Stimulated activated CD4-positive, alpha-beta T cell treated with anti-CD3 and anti-CD28 coated beads, Interleukin-12 subunit alpha, Interleukin-12 subunit beta, amount 100 ng/mL, for 48 hours (primary cell): Measurements from ENCODE around the gene SLC35F6.
A peak's percentile ranks its signal among the peaks of the same experiment; 100 is the strongest.
"Not testable (repeated sequence)": the region's sequence is repeated elsewhere in the genome, so short reads cannot be mapped to it uniquely, and the experiment has no call there.

ENCODE experiments used
- DNase-seq, 3 donors: peaks; one replicate each; pipeline ENCODE4 v3.0.0-alpha.2; 2020; ENCODE audit warnings: low read depth in 2 of 3, low spot score in 1 of 3

Gene SLC35F6

GRCh38 chr2:26730549-26731344, 33.3 kb upstream of the SLC35F6 start:
- no peak for DNase-seq

- DNase-seq = no peak
Observed at GRCh38 chr2:26731714-26732113, 32.4 kb upstream of the SLC35F6 start.

- DNase-seq = no peak
Observed at GRCh38 chr2:26732446-26732845, 31.6 kb upstream of the SLC35F6 start.

GRCh38 chr2:26733413-26733812, 30.7 kb upstream of the SLC35F6 start:
- no peak for DNase-seq

GRCh38 chr2:26735097-26735496, 29.0 kb upstream of the SLC35F6 start:
- DNase-seq = no peak

- DNase-seq = no peak
Observed at GRCh38 chr2:26735883-26736588, 28.0 kb upstream of the SLC35F6 start.

GRCh38 chr2:26737221-26737620, 26.9 kb upstream of the SLC35F6 start:
- no peak for DNase-seq

GRCh38 chr2:26738481-26738880, 25.6 kb upstream of the SLC35F6 start:
- DNase-seq = no peak

GRCh38 chr2:26739514-26739913, 24.6 kb upstream of the SLC35F6 start:
- DNase-seq = no peak

- no peak for DNase-seq
Observed at GRCh38 chr2:26740346-26740745, 23.7 kb upstream of the SLC35F6 start.

GRCh38 chr2:26740890-26741302, 23.2 kb upstream of the SLC35F6 start:
- DNase-seq = no peak

GRCh38 chr2:26742048-26742770, 21.9 kb upstream of the SLC35F6 start:
- no peak for DNase-seq

- no peak for DNase-seq
Observed at GRCh38 chr2:26743852-26744251, 20.2 kb upstream of the SLC35F6 start.

- no peak for DNase-seq
Observed at GRCh38 chr2:26744953-26745352, 19.1 kb upstream of the SLC35F6 start.

GRCh38 chr2:26745609-26746327, 18.3 kb upstream of the SLC35F6 start:
- DNase-seq = peak; percentile 63 to 80 (median 74)

- DNase-seq = no peak
Observed at GRCh38 chr2:26746934-26747333, 17.1 kb upstream of the SLC35F6 start.

GRCh38 chr2:26749787-26750420, 14.2 kb upstream of the SLC35F6 start:
- DNase-seq = not testable (repeated sequence)

GRCh38 chr2:26750467-26750866, 13.6 kb upstream of the SLC35F6 start:
- not testable (repeated sequence) for DNase-seq

GRCh38 chr2:26752656-26753055, 11.4 kb upstream of the SLC35F6 start:
- no peak for DNase-seq

- no peak for DNase-seq
Observed at GRCh38 chr2:26754539-26754938, 9.5 kb upstream of the SLC35F6 start.
